Osteocyte (in vitro differentiated cells): ENCODE measurements around the gene PRKACA. TPM values are rescaled to one million over a fixed set of nuclear protein-coding genes. Genes with fewer than 3 reads are reported as not detected.

Experiments
- DNase-seq: peaks from one replicate; pipeline ENCODE4 v3.0.0; 2021; ENCODE audit warnings: mixed read lengths; ENCODE audit not compliant: unreplicated experiment; ENCODE audit errors: extremely low spot score
- H3K27ac Mint-ChIP-seq: one replicate; pipeline ENCODE4 v1.8.0; 2021; ENCODE audit warnings: mild to moderate bottlenecking, mixed read lengths; ENCODE audit not compliant: unreplicated experiment
- H3K27me3 Mint-ChIP-seq: one replicate; pipeline ENCODE4 v1.8.0; 2021; ENCODE audit warnings: mixed read lengths; ENCODE audit not compliant: unreplicated experiment
- H3K36me3 Mint-ChIP-seq: one replicate; pipeline ENCODE4 v1.8.0; 2021; ENCODE audit warnings: mixed read lengths; ENCODE audit not compliant: unreplicated experiment
- H3K4me1 Mint-ChIP-seq: one replicate; pipeline ENCODE4 v1.8.0; 2021; ENCODE audit warnings: mixed read lengths; ENCODE audit not compliant: unreplicated experiment
- H3K4me3 Mint-ChIP-seq: one replicate; pipeline ENCODE4 v1.8.0; 2021; ENCODE audit warnings: mild to moderate bottlenecking, moderate library complexity, mixed read lengths; ENCODE audit not compliant: unreplicated experiment
- H3K9me3 Mint-ChIP-seq: one replicate; pipeline ENCODE4 v1.8.0; 2021; ENCODE audit warnings: mixed read lengths; ENCODE audit not compliant: unreplicated experiment
- total RNA-seq: library from RNA; stranded (reverse); gene quantifications from 2 replicates; pipeline ENCODE4 v1.2.1, GENCODE V29; 2021
- TF ChIP-seq, protein P1 (sequence below): fragments of 200-600 bp; sonication (generic); IDR thresholded peaks from 2 replicates; pipeline ENCODE4 v1.5.0; 2021; ENCODE audit warnings: antibody characterized with exemption, mild to moderate bottlenecking, moderate library complexity

The PRKACA gene
- total RNA-seq, 1 donor from 2014 or later: 115 TPM

DNA sequence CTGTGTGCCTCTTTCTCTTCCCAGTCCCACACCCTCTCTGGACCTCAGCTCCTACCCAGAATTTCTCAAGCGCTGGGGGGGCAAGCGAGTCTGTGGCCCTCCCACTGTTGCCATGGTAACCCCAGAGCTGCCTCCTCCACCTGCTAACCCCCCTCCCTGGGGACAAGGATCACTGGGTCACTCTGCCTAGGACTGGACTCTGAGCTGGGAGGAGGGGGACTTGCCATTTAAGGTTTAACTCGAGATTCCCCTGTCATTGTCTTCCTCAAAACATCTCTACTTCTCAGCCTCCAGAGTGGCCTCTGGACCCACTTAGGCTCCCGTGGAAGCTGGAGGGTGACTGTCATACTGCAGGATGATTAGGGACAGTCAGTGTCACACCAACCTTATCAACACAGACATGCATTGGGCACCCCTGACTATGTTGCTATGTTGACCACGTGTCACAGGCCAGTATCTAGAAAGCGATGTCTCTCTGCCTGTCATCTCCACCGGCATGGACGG lies 57.9 kb downstream of the PRKACA start:
- H3K27ac Mint-ChIP-seq: no peak overlapping the region
- H3K4me3 Mint-ChIP-seq: no peak overlapping the region
- peaks cover 15% of the 10 kb centered on the region for H3K27me3 Mint-ChIP-seq
- no peaks in the 10 kb centered on the region for H3K9me3 Mint-ChIP-seq
- DNase-seq: no peak
- peaks cover 12% of the 10 kb centered on the region for H3K4me1 Mint-ChIP-seq
- TF ChIP-seq, protein P1, sequence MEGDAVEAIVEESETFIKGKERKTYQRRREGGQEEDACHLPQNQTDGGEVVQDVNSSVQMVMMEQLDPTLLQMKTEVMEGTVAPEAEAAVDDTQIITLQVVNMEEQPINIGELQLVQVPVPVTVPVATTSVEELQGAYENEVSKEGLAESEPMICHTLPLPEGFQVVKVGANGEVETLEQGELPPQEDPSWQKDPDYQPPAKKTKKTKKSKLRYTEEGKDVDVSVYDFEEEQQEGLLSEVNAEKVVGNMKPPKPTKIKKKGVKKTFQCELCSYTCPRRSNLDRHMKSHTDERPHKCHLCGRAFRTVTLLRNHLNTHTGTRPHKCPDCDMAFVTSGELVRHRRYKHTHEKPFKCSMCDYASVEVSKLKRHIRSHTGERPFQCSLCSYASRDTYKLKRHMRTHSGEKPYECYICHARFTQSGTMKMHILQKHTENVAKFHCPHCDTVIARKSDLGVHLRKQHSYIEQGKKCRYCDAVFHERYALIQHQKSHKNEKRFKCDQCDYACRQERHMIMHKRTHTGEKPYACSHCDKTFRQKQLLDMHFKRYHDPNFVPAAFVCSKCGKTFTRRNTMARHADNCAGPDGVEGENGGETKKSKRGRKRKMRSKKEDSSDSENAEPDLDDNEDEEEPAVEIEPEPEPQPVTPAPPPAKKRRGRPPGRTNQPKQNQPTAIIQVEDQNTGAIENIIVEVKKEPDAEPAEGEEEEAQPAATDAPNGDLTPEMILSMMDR: no peak
- H3K36me3 Mint-ChIP-seq: no peaks in the 10 kb centered on the region

DNA sequence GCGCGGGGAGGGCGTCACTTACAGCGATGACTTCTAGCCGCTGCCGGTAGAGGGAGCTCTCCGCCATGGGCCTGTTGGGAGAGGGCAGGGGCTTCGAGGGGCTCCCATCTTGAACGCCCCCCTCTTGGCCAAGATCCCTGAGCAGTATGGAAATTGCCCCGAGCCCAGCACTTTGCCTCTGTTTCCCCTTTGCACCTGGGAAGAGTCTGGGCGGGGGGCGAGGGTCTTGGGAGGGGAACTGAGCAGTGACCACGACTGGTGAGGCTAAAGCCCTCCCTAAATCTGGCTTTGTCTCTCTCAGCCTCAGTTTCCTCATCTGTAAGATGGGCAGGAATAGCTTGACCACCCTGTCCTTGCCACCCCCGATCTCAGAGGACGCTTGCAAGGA lies 58.5 kb downstream of the PRKACA start:
- H3K27ac Mint-ChIP-seq: no peak overlapping the region
- H3K9me3 Mint-ChIP-seq: no peaks in the 10 kb centered on the region
- H3K4me3 Mint-ChIP-seq: peak overlapping the region; percentile 26
- peaks cover 15% of the 10 kb centered on the region for H3K27me3 Mint-ChIP-seq
- DNase-seq: no peak
- TF ChIP-seq, protein P1: peak; percentile 63
- H3K4me1 Mint-ChIP-seq: peaks cover 12% of the 10 kb centered on the region
- H3K36me3 Mint-ChIP-seq: no peaks in the 10 kb centered on the region

DNA sequence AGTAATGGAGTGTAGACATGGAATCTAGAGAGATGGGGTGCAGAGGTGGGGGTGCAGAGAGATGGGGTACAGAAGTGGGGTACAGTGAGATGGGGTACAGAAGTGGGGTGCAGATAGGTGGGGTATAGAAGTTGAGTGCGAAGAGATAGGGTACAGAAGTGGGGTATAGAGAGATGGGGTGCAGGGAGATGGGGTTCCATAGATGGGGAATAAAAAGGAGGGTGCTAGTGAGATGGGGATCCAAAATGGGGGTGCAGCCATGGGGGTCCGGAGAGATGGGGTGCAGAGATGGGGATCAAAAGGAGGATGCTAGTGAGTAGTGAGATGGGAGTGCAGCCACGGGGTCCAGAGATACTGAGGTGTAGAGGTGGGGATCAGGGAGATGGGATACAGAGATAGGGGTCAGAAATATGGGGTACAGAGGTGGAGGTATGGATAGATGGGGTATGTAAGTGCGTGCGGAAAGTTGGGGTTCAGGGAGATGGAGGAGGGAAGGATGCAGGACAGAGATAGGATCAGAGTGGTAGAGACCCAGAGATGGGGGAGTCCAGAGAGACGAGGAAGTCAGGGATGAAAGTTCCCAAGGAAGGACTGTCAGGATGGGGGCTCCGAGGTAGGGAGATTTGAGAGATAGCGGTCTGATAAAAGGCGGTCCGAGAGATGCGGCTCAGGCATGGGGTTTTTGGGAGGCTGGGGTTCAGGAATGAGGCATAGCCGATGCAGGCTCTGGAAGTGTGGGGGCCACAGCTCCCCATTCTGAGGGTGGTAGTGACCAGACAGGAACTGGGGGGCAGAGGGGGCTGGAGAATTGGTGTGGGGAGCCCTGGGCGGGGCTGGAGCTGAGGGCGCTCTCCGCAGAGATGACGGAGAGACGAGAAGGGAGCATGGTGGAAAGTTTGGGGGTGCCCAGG lies 59.1 kb downstream of the PRKACA start:
- TF ChIP-seq, protein P1: no peak
- peaks cover 15% of the 10 kb centered on the region for H3K27me3 Mint-ChIP-seq
- H3K4me3 Mint-ChIP-seq: peak overlapping the region; percentile 70

DNA sequence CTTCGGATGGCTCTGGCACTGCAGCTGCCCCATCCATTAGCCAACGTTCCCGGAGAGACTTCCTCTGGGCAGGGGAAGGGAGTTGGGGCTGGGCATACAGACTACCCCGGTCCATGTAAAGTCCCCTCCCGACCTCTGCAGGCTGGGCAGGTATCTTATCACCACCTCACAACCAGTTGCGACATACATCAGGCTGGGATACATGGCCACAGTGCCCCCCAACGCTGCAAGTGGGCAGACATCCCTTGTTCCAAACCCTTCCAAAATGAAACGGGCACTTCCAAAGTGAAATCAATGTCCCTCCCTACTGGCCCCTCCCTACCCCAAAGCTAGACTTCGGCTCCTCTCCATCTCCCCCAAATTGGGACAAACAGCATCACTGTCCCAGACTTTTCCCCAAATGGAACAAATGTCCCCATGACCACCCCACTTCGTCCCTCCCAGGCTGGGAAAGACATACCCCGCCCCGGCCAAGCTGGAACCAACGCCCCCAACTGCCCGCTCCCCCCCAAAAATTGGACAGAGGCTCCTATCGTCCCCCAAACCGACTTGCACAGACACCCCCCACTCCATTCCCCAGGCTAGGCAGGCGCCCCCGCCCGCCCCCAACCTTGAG lies 60.7 kb downstream of the PRKACA start:
- DNase-seq: no peak
- H3K9me3 Mint-ChIP-seq: no peaks in the 10 kb centered on the region
- H3K27me3 Mint-ChIP-seq: peaks cover 15% of the 10 kb centered on the region
- peaks cover 12% of the 10 kb centered on the region for H3K4me1 Mint-ChIP-seq
- no peak overlapping the region for H3K27ac Mint-ChIP-seq
- TF ChIP-seq, protein P1: no peak
- peak overlapping the region; percentile 55 for H3K4me3 Mint-ChIP-seq
- peaks cover 3% of the 10 kb centered on the region for H3K36me3 Mint-ChIP-seq

More for the DNA sequence above, 59.1 kb downstream of the PRKACA start:
- H3K27ac Mint-ChIP-seq: no peak overlapping the region
- no peaks in the 10 kb centered on the region for H3K36me3 Mint-ChIP-seq
- no peak for DNase-seq
- no peaks in the 10 kb centered on the region for H3K9me3 Mint-ChIP-seq
- H3K4me1 Mint-ChIP-seq: peaks cover 12% of the 10 kb centered on the region
